GM19468 (cell line): ENCODE results near the gene CHRNG.
"Not testable (repeated sequence)": the region's sequence is repeated elsewhere in the genome, so short reads cannot be mapped to it uniquely, and the experiment has no call there.

Experiments used
- ATAC-seq: cut with Tn5 transposase; IDR thresholded peaks from one replicate; pipeline ENCODE4 v1.9.1; 2021; ENCODE audit warnings: mild to moderate bottlenecking, moderate library complexity, moderate number of reproducible peaks; ENCODE audit not compliant: unreplicated experiment; ENCODE audit errors: extremely low read depth

Gene CHRNG

GRCh38 chr2:232541961-232542714 lies 2.6 kb downstream of the CHRNG start:
- no peak for ATAC-seq

GRCh38 chr2:232542715-232543467 lies 3.4 kb downstream of the CHRNG start:
- no peak for ATAC-seq

DNA sequence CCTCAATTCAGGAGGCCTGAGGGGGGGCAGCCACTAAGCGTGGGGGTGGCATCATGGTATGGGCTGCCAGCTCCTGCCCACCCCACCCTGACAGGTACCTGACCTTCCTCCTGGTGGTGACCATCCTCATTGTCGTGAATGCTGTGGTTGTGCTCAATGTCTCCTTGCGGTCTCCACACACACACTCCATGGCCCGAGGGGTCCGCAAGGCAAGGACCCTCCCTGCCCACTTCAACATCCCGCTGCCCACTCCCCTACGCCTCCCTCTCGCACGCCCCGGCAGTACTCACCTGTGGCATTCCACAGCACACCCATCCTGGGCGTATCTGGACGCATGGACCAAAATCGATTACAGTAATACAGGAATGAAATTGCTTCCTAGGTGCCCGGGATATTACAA lies 4.0 kb downstream of the CHRNG start:
- no peak for ATAC-seq

GRCh38 chr2:232543928-232544631 lies 4.6 kb downstream of the CHRNG start:
- no peak for ATAC-seq

- ATAC-seq, result no peak
Observed at GRCh38 chr2:232544674-232545073, 5.2 kb downstream of the CHRNG start.

GRCh38 chr2:232545511-232546375 lies 6.3 kb downstream of the CHRNG start:
- ATAC-seq, result no peak

DNA sequence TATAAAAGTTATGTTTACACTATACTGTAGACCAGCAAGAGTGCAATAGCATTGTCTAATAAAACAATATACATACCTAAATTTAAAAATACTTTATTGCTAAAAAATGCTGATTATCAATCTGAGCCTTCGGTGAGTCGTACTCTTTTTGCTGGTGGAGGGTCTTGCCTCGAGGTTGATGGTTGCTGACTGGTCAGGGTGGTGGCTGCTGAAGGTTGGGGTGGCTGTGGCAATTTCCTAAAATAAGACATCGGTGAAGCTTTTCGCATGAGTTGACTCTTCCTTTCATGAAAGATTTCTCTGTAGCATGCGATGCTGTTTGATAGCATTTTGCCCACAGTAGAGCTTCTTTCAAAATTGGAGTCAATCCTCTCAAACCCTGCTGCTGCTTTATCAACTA lies 8.5 kb downstream of the CHRNG start:
- no peak for ATAC-seq

DNA sequence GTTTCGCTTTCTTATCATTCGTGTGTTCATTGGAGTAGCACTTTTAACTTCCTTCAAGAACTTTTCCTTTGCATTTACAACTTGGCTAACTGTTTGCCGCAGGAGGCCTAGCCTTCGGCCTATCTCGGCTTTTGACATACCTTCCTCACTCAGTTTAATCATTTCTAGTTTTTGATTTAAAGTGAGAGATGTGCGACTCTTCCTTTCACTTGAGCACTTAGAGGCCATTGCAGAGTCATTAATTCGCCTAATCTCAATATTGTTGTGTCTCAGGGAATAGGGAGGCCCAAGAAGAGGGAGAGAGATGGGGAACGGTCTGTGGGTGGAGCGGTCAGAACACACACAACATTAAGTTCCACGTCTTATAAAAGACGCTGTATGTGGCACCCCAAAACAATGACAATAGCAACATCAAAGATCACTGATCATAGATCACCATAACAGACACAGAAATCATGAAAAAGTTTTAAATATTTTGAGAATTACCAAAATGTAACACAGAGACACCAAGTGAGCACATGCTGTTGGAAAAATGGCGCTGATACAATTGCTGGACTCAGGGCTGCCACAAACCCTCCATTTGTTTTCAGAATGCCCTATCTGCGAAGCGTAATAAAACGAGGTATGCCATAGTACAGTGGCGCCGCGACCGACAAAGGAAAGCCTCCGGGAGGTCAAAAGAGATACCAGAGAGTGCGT lies 10.3 kb downstream of the CHRNG start:
- ATAC-seq, result no peak

DNA sequence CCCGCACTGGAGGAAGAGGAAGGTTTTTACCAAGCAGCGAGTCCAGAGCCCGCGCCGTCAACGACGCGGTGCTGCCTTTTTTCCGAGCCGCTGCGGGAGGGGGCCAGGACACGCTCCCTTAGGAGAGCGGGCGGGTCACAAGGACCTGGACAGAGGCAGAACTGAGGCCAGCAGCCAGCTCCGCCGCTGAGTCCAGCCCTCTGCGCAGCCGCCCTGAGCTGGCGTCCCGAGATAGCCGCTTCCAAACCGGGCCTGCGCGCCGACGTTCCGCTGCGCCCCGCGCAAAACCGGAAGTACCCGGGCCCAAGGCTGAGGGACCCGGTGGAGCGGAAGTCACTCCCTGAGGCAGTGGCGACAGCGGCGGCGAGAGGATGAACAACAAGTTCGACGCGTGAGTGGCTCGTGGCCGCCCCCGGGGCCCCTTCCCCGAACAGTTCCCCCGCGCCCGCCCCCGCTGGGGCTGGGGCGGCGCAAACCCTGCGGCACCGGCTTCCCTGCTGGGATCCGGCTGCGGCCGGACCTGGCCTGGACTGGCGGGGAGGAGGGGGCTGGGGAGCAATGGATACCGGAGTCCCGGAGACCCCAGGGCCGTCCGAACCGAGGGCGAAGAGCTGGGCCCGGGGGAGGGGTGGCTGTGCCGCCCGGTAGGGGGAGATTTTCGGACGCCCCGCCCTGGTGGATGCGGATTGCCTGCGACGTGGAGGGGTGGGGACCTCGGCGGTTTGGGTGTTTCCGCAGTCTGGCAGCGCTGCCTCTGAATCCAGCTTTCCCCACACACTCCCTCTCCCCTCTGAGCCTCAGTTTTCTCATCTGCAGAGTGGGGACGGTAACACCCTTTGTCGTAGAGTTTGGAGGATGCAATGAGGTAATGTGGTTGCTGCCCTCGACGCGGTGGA lies 11.1 kb downstream of the CHRNG start, which contains the start of the genes EIF4E2 and TIGD1:
TSS of gene EIF4E2 (plus strand) at position 336 of the 896 bp plus-strand sequence. CDS start at position 372, 36 bp downstream.
TSS of gene TIGD1 (minus strand) at position 204 of the 896 bp plus-strand sequence. CDS start 675 bp downstream, outside the sequence.
- ATAC-seq, result peak; percentile 81

- ATAC-seq, result no peak
Observed at GRCh38 chr2:232551250-232551638, 11.8 kb downstream of the CHRNG start.

DNA sequence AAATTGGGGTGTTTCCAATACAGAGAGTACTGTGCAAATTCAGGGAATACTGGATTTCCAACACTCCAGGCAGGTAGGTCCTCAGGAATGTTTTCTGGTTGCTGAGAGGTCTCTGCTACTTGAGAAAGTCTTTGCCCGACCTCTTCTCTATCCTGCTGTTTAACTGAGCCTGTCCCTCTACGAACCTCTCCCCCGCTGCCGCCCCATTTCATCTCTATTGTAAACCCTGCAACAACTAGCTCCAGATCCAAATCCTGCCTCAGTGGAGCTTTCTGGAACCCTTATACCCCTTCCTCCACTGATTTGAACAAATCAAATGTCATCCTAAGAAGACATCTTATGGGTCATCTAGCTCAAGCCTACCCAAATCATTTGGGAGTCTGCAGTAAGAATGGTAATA lies 12.3 kb downstream of the CHRNG start:
- no peak for ATAC-seq

DNA sequence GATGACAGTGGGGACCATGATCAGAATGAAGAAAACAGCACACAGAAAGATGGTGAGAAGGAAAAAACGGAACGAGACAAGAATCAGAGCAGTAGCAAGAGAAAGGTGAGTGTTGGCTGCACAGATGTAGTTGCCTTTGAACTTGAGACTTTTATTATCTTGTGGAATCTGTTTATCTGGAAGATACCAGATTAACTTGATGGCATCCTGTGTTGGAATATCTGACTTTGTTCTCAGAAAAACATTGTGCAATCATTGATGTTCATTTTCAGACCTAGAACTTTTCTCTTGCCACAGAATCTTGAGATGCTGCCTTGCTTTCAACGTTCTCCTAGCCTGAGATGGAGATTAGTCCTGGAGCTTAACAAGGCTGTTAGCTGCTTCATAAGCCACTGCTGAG lies 16.9 kb downstream of the CHRNG start:
- ATAC-seq, result no peak

DNA sequence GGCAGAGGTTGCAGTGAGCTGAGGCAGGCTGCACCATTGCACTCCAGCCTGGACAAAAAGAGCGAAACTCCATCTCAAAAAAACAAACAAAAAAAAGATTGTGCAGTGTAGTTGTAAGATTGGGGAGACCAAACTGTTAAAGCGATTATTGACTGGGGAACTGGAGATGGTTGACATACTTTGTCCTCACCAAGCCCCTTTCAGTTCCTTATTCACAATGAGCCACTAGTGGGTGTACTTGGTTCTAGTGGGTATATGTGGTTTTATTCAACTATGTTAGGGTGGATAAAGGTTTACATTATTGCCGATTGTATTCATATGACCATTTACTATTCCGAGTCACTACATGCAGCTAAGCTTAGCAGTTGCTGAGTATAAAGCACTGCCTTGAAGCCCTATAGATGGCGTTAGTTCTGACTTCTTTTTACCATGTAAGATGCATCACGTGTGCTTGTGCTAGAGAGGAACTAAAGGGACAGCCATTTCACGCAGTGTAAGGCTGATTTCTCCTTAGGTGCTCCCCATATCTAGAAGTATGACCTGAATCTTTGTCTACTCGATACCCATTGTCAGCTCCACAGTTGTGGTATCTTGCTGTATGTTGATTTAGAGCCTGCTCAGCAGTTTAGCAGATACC lies 23.1 kb downstream of the CHRNG start:
- no peak for ATAC-seq

DNA sequence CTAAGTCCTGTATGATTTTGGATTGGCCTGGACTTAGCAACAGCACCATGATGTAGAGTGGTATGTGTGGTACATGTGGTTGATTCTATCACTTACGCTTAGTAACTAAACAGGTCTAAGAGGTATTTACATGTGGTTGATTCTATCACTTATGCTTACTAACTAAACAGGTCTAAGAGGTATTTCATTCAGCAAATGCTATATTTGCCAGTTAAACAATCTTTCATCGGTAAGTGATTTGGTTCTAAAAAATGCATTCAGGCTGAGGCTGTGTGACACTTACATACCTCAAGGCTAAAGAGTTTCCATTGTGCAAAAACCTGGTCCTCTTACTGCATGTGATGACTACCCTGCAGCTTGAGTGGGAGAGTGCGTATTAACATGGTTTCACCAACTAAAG lies 24.1 kb downstream of the CHRNG start:
- no peak for ATAC-seq

- no peak for ATAC-seq
Observed at GRCh38 chr2:232567721-232568120, 28.2 kb downstream of the CHRNG start.

DNA sequence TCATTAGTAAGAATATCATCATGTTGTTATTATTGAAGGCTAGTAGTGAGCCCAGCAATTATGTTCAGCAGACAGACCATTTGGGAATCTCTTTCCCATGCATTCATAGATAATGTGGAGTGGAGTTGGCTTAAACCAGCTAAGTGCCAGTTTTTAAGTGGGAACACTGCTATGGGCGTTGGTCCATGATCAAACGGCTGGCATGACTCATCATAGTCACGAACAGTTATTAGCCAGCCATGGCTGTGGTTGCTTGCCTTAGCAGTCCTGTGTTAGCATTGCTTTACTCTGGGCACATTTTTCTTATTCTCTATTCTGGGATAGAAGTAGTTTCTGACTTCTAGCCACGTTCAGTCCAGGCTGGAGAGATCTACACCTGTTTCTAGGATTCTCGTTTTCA lies 28.7 kb downstream of the CHRNG start:
- ATAC-seq, result no peak

DNA sequence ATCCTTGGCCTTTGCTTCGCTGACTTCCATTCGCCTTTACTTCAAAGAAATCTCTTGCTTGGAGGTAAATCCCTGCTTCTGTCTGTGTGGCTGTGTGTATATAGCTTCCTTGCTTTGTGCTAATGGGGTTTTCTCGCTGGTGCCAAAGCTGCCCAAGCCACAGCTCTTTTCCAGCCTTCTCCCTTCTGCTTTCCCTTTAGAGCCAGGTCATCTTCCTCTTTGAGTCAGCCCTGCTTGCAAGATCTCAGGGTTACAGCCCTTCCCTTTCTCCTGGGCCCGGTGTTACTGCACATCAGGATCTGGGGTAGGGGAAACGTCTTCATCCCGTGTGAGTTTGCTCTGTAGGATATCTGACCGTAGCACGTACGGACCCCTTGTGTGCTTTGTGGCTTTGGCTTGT lies 30.0 kb downstream of the CHRNG start:
- ATAC-seq, result no peak

DNA sequence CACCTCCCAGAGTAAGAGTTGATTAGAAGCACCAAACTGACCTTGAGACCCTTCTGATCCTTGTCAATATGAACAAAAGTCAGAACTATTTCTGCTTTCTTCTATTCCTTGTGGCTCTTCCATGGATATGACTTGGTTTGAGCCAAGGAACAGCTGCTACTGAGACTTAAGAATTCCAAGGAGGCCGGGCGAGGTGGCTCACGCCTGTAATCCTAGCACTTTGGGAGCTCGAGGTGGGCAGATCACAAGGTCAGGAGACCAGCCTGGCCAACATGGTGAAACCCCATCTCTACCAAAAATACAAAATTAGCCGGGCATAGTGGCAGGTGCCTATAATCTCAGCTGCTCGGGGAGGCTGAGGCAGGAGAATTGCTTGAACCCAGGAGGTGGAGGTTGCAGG lies 31.0 kb downstream of the CHRNG start:
- ATAC-seq, result not testable (repeated sequence)
